GM23338 (cell line): ENCODE measurements around the gene STARD13. TPM values are rescaled to one million over a fixed set of nuclear protein-coding genes. Genes with fewer than 3 reads are reported as not detected.

Experiments used
- ATAC-seq: fragments of 200-7000 bp; cut with Tn5 transposase; 3 replicates; pipeline ENCODE4 v1.9.1; 2020
- DNase-seq: peaks from one replicate; pipeline ENCODE4 v3.0.0-alpha.2; 2015; ENCODE audit warnings: low spot score
- H2AFZ ChIP-seq: fragments of 200-600 bp; sonication (generic); 2 replicates; pipeline ENCODE4 v1.8.0; 2016; ENCODE audit warnings: antibody characterized with exemption, mild to moderate bottlenecking, moderate library complexity
- H3F3A ChIP-seq: fragments of 200-600 bp; sonication (generic); replicated peaks from 2 replicates; pipeline ENCODE4 v1.8.0; 2017; ENCODE audit warnings: antibody characterized with exemption, mixed run types, low read depth
- H3K27ac ChIP-seq: fragments of 200-600 bp; sonication (generic); 2 replicates; pipeline ENCODE4 v1.6.1; 2016; ENCODE audit warnings: low read depth
- H3K27me3 ChIP-seq: fragments of 200-600 bp; sonication (generic); 2 replicates; pipeline ENCODE4 v1.8.0; 2016; ENCODE audit warnings: mild to moderate bottlenecking, mixed run types, moderate library complexity; ENCODE audit not compliant: insufficient read depth
- H3K36me3 ChIP-seq: fragments of 200-600 bp; sonication (generic); 2 replicates; pipeline ENCODE4 v1.8.0; 2016; ENCODE audit warnings: mild to moderate bottlenecking; ENCODE audit not compliant: insufficient read depth
- H3K4me1 ChIP-seq: fragments of 200-600 bp; sonication (generic); 2 replicates; pipeline ENCODE4 v1.8.0; 2016; ENCODE audit warnings: mild to moderate bottlenecking, moderate library complexity; ENCODE audit not compliant: insufficient read depth
- H3K4me2 ChIP-seq: fragments of 200-600 bp; sonication (generic); 2 replicates; pipeline ENCODE4 v1.7.1; 2017; ENCODE audit warnings: mixed run types
- H3K4me3 ChIP-seq: fragments of 200-600 bp; sonication (generic); 2 replicates; pipeline ENCODE4 v1.6.1; 2016; ENCODE audit warnings: mixed run types
- H3K79me2 ChIP-seq: fragments of 200-600 bp; sonication (generic); replicated peaks from 2 replicates; pipeline ENCODE4 v1.8.0; 2017; ENCODE audit warnings: mild to moderate bottlenecking; ENCODE audit not compliant: insufficient read depth
- H3K9me2 ChIP-seq: fragments of 200-600 bp; sonication (generic); 2 replicates; pipeline ENCODE4 v1.8.0; 2017; ENCODE audit not compliant: insufficient read depth
- H4K20me1 ChIP-seq: fragments of 200-600 bp; sonication (generic); replicated peaks from 2 replicates; pipeline ENCODE4 v1.8.0; 2017; ENCODE audit warnings: mild to moderate bottlenecking; ENCODE audit not compliant: insufficient read depth
- H3K27ac Mint-ChIP-seq: 2 replicates; pipeline ENCODE4 v1.8.0; 2020; ENCODE audit warnings: inconsistent platforms, mild to moderate bottlenecking, moderate library complexity, mixed read lengths
- H3K27me3 Mint-ChIP-seq: 3 replicates; pipeline ENCODE4 v1.8.0; 2022; ENCODE audit warnings: low read depth, mild to moderate bottlenecking, moderate library complexity, mixed read lengths, inconsistent platforms; ENCODE audit not compliant: insufficient read depth, poor library complexity
- H3K36me3 Mint-ChIP-seq: 3 replicates; pipeline ENCODE4 v1.8.0; 2021; ENCODE audit warnings: low read depth, mild to moderate bottlenecking, inconsistent platforms, moderate library complexity, mixed read lengths
- H3K4me1 Mint-ChIP-seq: 3 replicates; pipeline ENCODE4 v1.8.0; 2020; ENCODE audit warnings: mild to moderate bottlenecking, inconsistent platforms, mixed read lengths
- H3K4me3 Mint-ChIP-seq: 3 replicates; pipeline ENCODE4 v1.8.0; 2021; ENCODE audit warnings: moderate library complexity, mild to moderate bottlenecking, inconsistent platforms, mixed read lengths
- H3K9me3 Mint-ChIP-seq: 3 replicates; pipeline ENCODE4 v1.8.0; 2020; ENCODE audit warnings: moderate library complexity, mild to moderate bottlenecking, inconsistent platforms, mixed read lengths
- CREB1 ChIP-seq: fragments of 250-450 bp; sonication (Bioruptor Pico); IDR thresholded peaks from 2 replicates; pipeline ENCODE4 v1.5.0; 2020; ENCODE audit warnings: low read depth, mild to moderate bottlenecking, moderate library complexity
- ETS1 ChIP-seq: IDR thresholded peaks from 2 replicates; pipeline ENCODE4 v1.6.1; 2016; ENCODE audit warnings: antibody characterized with exemption
- EZH2phosphoT487 ChIP-seq: fragments of 200-600 bp; sonication (generic); IDR thresholded peaks from one replicate; pipeline ENCODE4 v1.8.1; 2018; ENCODE audit warnings: antibody characterized with exemption; ENCODE audit not compliant: unreplicated experiment
- JUNB ChIP-seq: IDR thresholded peaks from one replicate; pipeline ENCODE4 v1.6.1; 2016; ENCODE audit warnings: antibody characterized with exemption; ENCODE audit not compliant: unreplicated experiment
- REST ChIP-seq: IDR thresholded peaks from one replicate; pipeline ENCODE4 v1.6.1; 2018; ENCODE audit warnings: antibody characterized with exemption; ENCODE audit not compliant: unreplicated experiment
- STAT1 ChIP-seq: IDR thresholded peaks from one replicate; pipeline ENCODE4 v1.6.1; 2016; ENCODE audit warnings: antibody characterized with exemption; ENCODE audit not compliant: unreplicated experiment
- ZNF331 ChIP-seq: fragments of 250-450 bp; sonication (Bioruptor Pico); IDR thresholded peaks from 2 replicates; pipeline ENCODE4 v1.5.0; 2020; ENCODE audit warnings: low read depth, mild to moderate bottlenecking, moderate library complexity
- polyA plus RNA-seq: library from polyadenylated mRNA; unstranded; fragments of >200 nt; fragmentation: Nextera tagmentation; extraction: Ambion mirVana; gene quantifications from 2 replicates; pipeline ENCODE4 v1.2.1, GENCODE V29; 2016
- total RNA-seq: library from RNA; depleted of rRNA; stranded (reverse); fragments of >200 nt; shearing (Covaris generic); gene quantifications from 2 replicates; pipeline ENCODE4 v1.2.3, GENCODE V29; 2014

Gene STARD13
- total and polyA plus RNA-seq, 2 experiments from 2014 or later, result 3.2 to 5.2 TPM

- TF ChIP-seq ETS1 (no peak), STAT1 (no peak), JUNB (no peak), ZNF331 (CRISPR knock-in tag) (no peak), EZH2phosphoT487 (no peak), CREB1 (no peak)
- Histone ChIP-seq H2AFZ (no peak overlapping the region), H3K79me2 (no peaks in the 10 kb centered on the region), H4K20me1 (no peaks in the 10 kb centered on the region), H3K27ac (no peak overlapping the region), H3K4me2 (no peak overlapping the region), H3K36me3 (no peaks in the 10 kb centered on the region), H3K4me1 (no peaks in the 10 kb centered on the region), H3K9me2 (peaks cover 6% of the 10 kb centered on the region; the same call in 1 of the 2 replicates), H3F3A (no peaks in the 10 kb centered on the region), H3K27me3 (no peaks in the 10 kb centered on the region), H3K4me3 (no peak overlapping the region)
- ATAC-seq (no peak), DNase-seq (no peak)
- Mint-ChIP-seq H3K27me3 (peaks cover 3% of the 10 kb centered on the region), H3K27ac (no peak overlapping the region), H3K4me1 (no peaks in the 10 kb centered on the region), H3K4me3 (no peak overlapping the region), H3K36me3 (peaks cover 19% of the 10 kb centered on the region), H3K9me3 (peaks cover 15% of the 10 kb centered on the region)
Measured at GRCh38 chr13:33132644-33133440, 152.7 kb downstream of the STARD13 start.

- H3K27me3 Mint-ChIP-seq, result peaks cover 3% of the 10 kb centered on the region
- Histone ChIP-seq H3K27me3 (no peaks in the 10 kb centered on the region), H2AFZ (no peak overlapping the region), H3K4me2 (no peak overlapping the region), H3K27ac (no peak overlapping the region), H3K79me2 (no peaks in the 10 kb centered on the region), H3K9me2 (peaks cover 2% of the 10 kb centered on the region; the same call in 1 of the 2 replicates), H3K4me3 (no peak overlapping the region), H4K20me1 (no peaks in the 10 kb centered on the region), H3K4me1 (peaks cover 6% of the 10 kb centered on the region), H3F3A (no peaks in the 10 kb centered on the region), H3K36me3 (no peaks in the 10 kb centered on the region)
- H3K4me3 Mint-ChIP-seq, result no peak overlapping the region
- ATAC-seq (no peak), DNase-seq (no peak)
- H3K9me3 Mint-ChIP-seq, result no peaks in the 10 kb centered on the region; the same call in 2 of the 3 replicates
- H3K36me3 Mint-ChIP-seq, result peaks cover 1% of the 10 kb centered on the region; the same call in 1 of the 3 replicates
- peaks cover 16% of the 10 kb centered on the region for H3K4me1 Mint-ChIP-seq
- TF ChIP-seq REST, result no peak
- H3K27ac Mint-ChIP-seq, result no peak overlapping the region
Measured at GRCh38 chr13:33129886-33130285, 155.7 kb downstream of the STARD13 start.
